Fibroblast of lung (primary cell): ENCODE data around the gene STK32C. TPM values are rescaled to one million over a fixed set of nuclear protein-coding genes. Genes with fewer than 3 reads are reported as not detected.

ENCODE experiments used
- DNase-seq, 2 donors: peaks; one replicate each; pipeline versions ENCODE4 v3.0.0 to v3.0.0-alpha.2; 2010; ENCODE audit warnings: low read depth in 2 of 2
- H2AFZ ChIP-seq: 2 replicates; pipeline ENCODE4 v1.5.1; 2012; ENCODE audit warnings: low read length, control low read depth, inconsistent platforms
- H3K27ac ChIP-seq: 2 replicates; pipeline ENCODE4 v1.5.1; 2011; ENCODE audit warnings: low read length, control low read depth; ENCODE audit not compliant: insufficient read depth
- H3K27me3 ChIP-seq: 2 replicates; pipeline ENCODE4 v1.5.1; 2011; ENCODE audit warnings: mild to moderate bottlenecking, low read length; ENCODE audit not compliant: control insufficient read depth, insufficient read depth
- H3K36me3 ChIP-seq: 2 replicates; pipeline ENCODE4 v1.5.1; 2011; ENCODE audit warnings: low read length; ENCODE audit not compliant: control insufficient read depth, insufficient read depth
- H3K4me1 ChIP-seq: 2 replicates; pipeline ENCODE4 v1.5.1; 2011; ENCODE audit warnings: low read length; ENCODE audit not compliant: control insufficient read depth, insufficient read depth; ENCODE audit errors: extremely low read depth
- H3K4me2 ChIP-seq: 2 replicates; pipeline ENCODE4 v1.5.1; 2011; ENCODE audit warnings: low read length, control low read depth; ENCODE audit not compliant: insufficient read depth; ENCODE audit errors: extremely low read depth
- H3K4me3 ChIP-seq, 4 experiments: fragments of 200-600 bp in 1 of 4; sonication (generic) in 1 of 4; replicated peaks in 1 of 4; 2 replicates each; pipeline ENCODE4 v1.5.1; 2011 to 2016; ENCODE audit warnings: low read length in 4 of 4, low read depth in 3 of 4, mild to moderate bottlenecking in 3 of 4, control low read depth in 2 of 4, inconsistent platforms in 1 of 4, mixed read lengths in 1 of 4; ENCODE audit not compliant: insufficient read depth in 1 of 4; ENCODE audit errors: control extremely low read depth in 1 of 4
- H3K79me2 ChIP-seq: 2 replicates; pipeline ENCODE4 v1.5.1; 2012; ENCODE audit warnings: mild to moderate bottlenecking, low read length, inconsistent platforms; ENCODE audit not compliant: control insufficient read depth, insufficient read depth
- H3K9ac ChIP-seq: 2 replicates; pipeline ENCODE4 v1.5.1; 2011; ENCODE audit warnings: mild to moderate bottlenecking, low read length, control low read depth; ENCODE audit not compliant: insufficient read depth
- H3K9me3 ChIP-seq: 2 replicates; pipeline ENCODE4 v1.5.1; 2012; ENCODE audit warnings: low read depth, low read length; ENCODE audit not compliant: control insufficient read depth, insufficient read depth
- H4K20me1 ChIP-seq: 2 replicates; pipeline ENCODE4 v1.5.1; 2011; ENCODE audit warnings: low read length; ENCODE audit not compliant: control insufficient read depth, insufficient read depth; ENCODE audit errors: extremely low read depth
- EZH2 ChIP-seq: IDR thresholded peaks from 2 replicates; pipeline ENCODE4 v1.5.1; 2012; ENCODE audit warnings: low read length, control low read depth, mild to moderate bottlenecking; ENCODE audit errors: missing control alignments
- polyA plus RNA-seq, 2 donors: library from polyadenylated mRNA; depleted of rRNA in 1 of 2; stranded (reverse) in 1 of 2; unstranded in 1 of 2; fragments of >200 nt; gene quantifications; 2 replicates each; pipeline ENCODE4 v1.2.1, GENCODE V29; 2011 to 2012; ENCODE audit warnings: missing spikeins in 1 of 2
- total RNA-seq: library from RNA; depleted of rRNA; stranded (reverse); fragments of >200 nt; gene quantifications from 2 replicates; pipeline ENCODE4 v1.2.1, GENCODE V29; 2014
- TF ChIP-seq, protein P1 (sequence below), 2 donors: IDR thresholded peaks in 1 of 2; conservative IDR thresholded peaks in 1 of 2; 1 replicate in 1 of 2; 2 replicates in 1 of 2; pipeline ENCODE4 v1.5.1; 2011 to 2012; ENCODE audit warnings: low read length in 2 of 2, control low read depth in 1 of 2, inconsistent platforms in 1 of 2, low read depth in 1 of 2, mild to moderate bottlenecking in 1 of 2

Gene STK32C
- total and polyA plus RNA-seq, 2 donors (not counting 1 experiment from before 2014, with no cell fraction given), result 4.4 to 21.5 TPM

DNA sequence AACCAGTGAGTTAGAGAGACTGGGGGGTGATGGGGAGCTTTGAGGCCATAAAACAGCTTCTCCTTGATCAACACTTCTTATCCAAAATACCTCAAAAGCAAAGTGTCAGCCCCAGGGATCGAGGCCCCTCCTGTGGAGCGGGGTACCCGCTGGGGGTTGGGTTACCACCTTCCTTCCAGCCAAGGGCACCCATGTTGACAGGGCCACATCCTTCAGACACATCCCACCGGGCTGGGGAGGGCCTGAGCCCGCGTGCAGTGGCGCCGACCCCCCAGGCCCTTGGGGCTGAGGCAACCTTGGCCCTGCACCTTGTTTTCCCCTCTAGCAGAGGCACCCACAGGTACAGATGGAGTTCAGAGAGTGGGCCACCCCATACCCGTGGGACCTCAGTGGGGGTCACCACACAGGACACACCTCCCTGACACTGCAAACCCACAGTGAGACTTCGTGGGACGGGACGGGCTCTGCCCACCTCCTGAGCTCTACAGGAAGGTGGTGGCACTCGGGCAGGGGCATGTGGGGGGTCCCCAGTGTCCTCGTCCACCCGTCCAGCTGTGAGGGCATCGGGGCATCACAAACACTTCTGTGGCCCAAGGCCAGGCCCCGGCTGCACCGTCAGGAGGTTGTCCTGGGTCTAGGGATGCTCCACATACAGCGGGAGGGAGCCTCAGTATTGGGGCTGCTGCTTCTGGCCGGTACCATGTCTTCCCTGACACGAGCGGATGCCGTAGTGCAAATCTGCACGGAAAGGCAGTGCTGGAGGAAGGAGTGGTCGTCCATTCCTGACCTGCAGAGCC, 110.3 kb downstream of the STK32C start:
- no peak for DNase-seq
- Histone ChIP-seq H3K79me2 (no peaks in the 10 kb centered on the region), H3K36me3 (no peaks in the 10 kb centered on the region), H3K9me3 (no peaks in the 10 kb centered on the region), H3K4me1 (no peaks in the 10 kb centered on the region), H3K9ac (no peak overlapping the region), H3K4me2 (no peak overlapping the region), H4K20me1 (no peaks in the 10 kb centered on the region), H2AFZ (no peak overlapping the region), H3K27me3 (no peaks in the 10 kb centered on the region), H3K4me3 (no peak overlapping the region), H3K27ac (no peak overlapping the region)
- TF ChIP-seq EZH2, result no peak
- TF ChIP-seq, protein P1, sequence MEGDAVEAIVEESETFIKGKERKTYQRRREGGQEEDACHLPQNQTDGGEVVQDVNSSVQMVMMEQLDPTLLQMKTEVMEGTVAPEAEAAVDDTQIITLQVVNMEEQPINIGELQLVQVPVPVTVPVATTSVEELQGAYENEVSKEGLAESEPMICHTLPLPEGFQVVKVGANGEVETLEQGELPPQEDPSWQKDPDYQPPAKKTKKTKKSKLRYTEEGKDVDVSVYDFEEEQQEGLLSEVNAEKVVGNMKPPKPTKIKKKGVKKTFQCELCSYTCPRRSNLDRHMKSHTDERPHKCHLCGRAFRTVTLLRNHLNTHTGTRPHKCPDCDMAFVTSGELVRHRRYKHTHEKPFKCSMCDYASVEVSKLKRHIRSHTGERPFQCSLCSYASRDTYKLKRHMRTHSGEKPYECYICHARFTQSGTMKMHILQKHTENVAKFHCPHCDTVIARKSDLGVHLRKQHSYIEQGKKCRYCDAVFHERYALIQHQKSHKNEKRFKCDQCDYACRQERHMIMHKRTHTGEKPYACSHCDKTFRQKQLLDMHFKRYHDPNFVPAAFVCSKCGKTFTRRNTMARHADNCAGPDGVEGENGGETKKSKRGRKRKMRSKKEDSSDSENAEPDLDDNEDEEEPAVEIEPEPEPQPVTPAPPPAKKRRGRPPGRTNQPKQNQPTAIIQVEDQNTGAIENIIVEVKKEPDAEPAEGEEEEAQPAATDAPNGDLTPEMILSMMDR (conservative IDR thresholded peaks at IDR 0.05 in 1 of 2, IDR thresholded peaks at IDR 0.05 in 1 of 2; ENCODE audit: low read depth in 1 of 2, low read length in 2 of 2), result no peak

- H3K4me3 ChIP-seq, result no peak overlapping the region
- no peak overlapping the region for H2AFZ ChIP-seq
- no peak for TF ChIP-seq EZH2
- TF ChIP-seq, protein P1 (conservative IDR thresholded peaks at IDR 0.05 in 1 of 2, IDR thresholded peaks at IDR 0.05 in 1 of 2; ENCODE audit: low read depth in 1 of 2, low read length in 2 of 2), result no peak
- no peaks in the 10 kb centered on the region for H3K79me2 ChIP-seq
- H3K36me3 ChIP-seq, result no peaks in the 10 kb centered on the region
- H3K27ac ChIP-seq, result no peak overlapping the region
- DNase-seq, result no peak
- no peaks in the 10 kb centered on the region for H4K20me1 ChIP-seq
- H3K4me1 ChIP-seq, result no peaks in the 10 kb centered on the region
- H3K27me3 ChIP-seq, result no peaks in the 10 kb centered on the region
- no peak overlapping the region for H3K4me2 ChIP-seq
- no peaks in the 10 kb centered on the region for H3K9me3 ChIP-seq
- no peak overlapping the region for H3K9ac ChIP-seq
Observed at GRCh38 chr10:132196178-132197113, 111.3 kb downstream of the STK32C start.
